Upper lobe of left lung (tissue), 6 donors: ENCODE measurements around the gene THEMIS. TPM values are rescaled to one million over a fixed set of nuclear protein-coding genes. Genes with fewer than 3 reads are reported as not detected.

ENCODE experiments used
- ATAC-seq, 2 donors: fragments of 200-7000 bp; cut with Tn5 transposase; one replicate each; pipeline ENCODE4 v1.9.1; 2022; ENCODE audit warnings: mild to moderate bottlenecking in 2 of 2, moderate library complexity in 2 of 2; ENCODE audit not compliant: low FRiP score in 2 of 2
- DNase-seq, 2 donors: peaks; one replicate each; pipeline ENCODE4 v3.0.0-alpha.2; 2019 to 2020
- H3K27ac ChIP-seq, 4 donors: fragments of 200-600 bp; sonication (generic); one replicate each; pipeline ENCODE4 v1.5.1; 2016 to 2019
- H3K27me3 ChIP-seq, 4 donors: fragments of 200-600 bp; sonication (generic); one replicate each; pipeline ENCODE4 v1.5.1; 2017 to 2019
- H3K36me3 ChIP-seq, 4 donors: fragments of 200-600 bp; sonication (generic); one replicate each; pipeline ENCODE4 v1.5.1; 2016 to 2019
- H3K4me1 ChIP-seq, 4 donors: fragments of 200-600 bp; sonication (generic); one replicate each; pipeline ENCODE4 v1.5.1; 2018 to 2019
- H3K4me3 ChIP-seq, 4 donors: fragments of 200-600 bp; sonication (generic); one replicate each; pipeline ENCODE4 v1.5.1; 2017 to 2019; ENCODE audit warnings: mild to moderate bottlenecking in 2 of 4, moderate library complexity in 1 of 4
- H3K9me3 ChIP-seq, 4 donors: fragments of 200-600 bp; sonication (generic); one replicate each; pipeline ENCODE4 v1.5.1; 2018 to 2019
- CTCF ChIP-seq, 6 experiments: fragments of 450-650 bp in 4 of 6; fragments of 200-600 bp in 2 of 6; sonication (generic) in 2 of 6; IDR thresholded peaks; one replicate each; pipeline ENCODE4 v1.5.1; 2016 to 2019; ENCODE audit warnings: antibody characterized with exemption in 6 of 6
- EP300 ChIP-seq, 4 donors: sonication (generic); formaldehyde crosslinking; IDR thresholded peaks; one replicate each; pipeline ENCODE4 v1.5.1; 2017; ENCODE audit warnings: antibody characterized with exemption in 4 of 4, control low read depth in 2 of 4
- POLR2A ChIP-seq, 4 donors: fragments of 450-650 bp; IDR thresholded peaks; one replicate each; pipeline ENCODE4 v1.5.1; 2016 to 2017; ENCODE audit warnings: antibody characterized with exemption in 4 of 4, mild to moderate bottlenecking in 2 of 4
- POLR2AphosphoS5 ChIP-seq, 2 donors: sonication (generic); formaldehyde crosslinking; IDR thresholded peaks; one replicate each; pipeline ENCODE4 v1.5.1; 2017; ENCODE audit warnings: antibody characterized with exemption in 2 of 2
- WGBS, 2 donors: methylation state at CpG; one replicate each; pipeline ENCODE4 v1.1.5; 2017 to 2018; 5-methylcytosine and 5-hydroxymethylcytosine counted together
- total RNA-seq, 6 donors: library from RNA; depleted of rRNA in 4 of 6; stranded (reverse); fragments of >200 nt in 4 of 6; gene quantifications; one replicate each; pipeline versions ENCODE4 v1.1.0 to v1.2.1, GENCODE V29; 2016 to 2021
- donor health status: DM: no; HTN: no; CAD: no; lungs with moderate emphysema.
- donor health status: DM: no; HTN: yes; CAD: no; lungs with severe emphysema.

The THEMIS gene
- total RNA-seq, 6 donors from 2014 or later = 1.5 to 7.8 (median 2.2) TPM

DNA sequence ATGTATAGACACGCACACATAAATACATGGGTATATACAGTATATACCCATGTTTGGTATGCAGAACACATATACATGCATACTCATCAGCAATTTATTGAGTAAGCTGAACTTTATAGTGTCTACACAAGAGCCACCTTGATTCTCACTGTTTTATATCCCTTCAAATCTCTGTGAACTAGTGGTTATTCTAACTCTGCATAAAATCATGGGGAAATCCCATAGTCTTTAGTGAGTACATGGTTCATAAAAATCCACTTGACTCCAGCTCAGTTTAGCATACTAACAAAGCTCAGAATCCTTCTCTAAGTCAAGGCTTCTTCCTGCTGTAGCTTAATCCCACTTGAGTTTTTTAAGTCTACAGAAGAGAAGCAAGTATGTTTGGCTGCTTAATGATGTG is 104.1 kb downstream of the THEMIS start:
- 89 to 92% methylated on average over 1 of the region's 1 CpG for WGBS, 2 donors
- DNase-seq = no peak
- Histone ChIP-seq H3K4me1 (no peaks in the 10 kb centered on the region), H3K27ac (no peak overlapping the region), H3K9me3 (no peaks in the 10 kb centered on the region), H3K36me3 (no peaks in the 10 kb centered on the region), H3K4me3 (no peak overlapping the region), H3K27me3 (no peaks in the 10 kb centered on the region)
- TF ChIP-seq POLR2A (IDR thresholded peaks at IDR 0.05) (no peak), EP300 (IDR thresholded peaks at IDR 0.05) (no peak), POLR2AphosphoS5 (IDR thresholded peaks at IDR 0.05) (no peak), CTCF (IDR thresholded peaks at IDR 0.05) (no peak)
- ATAC-seq = no peak

DNA sequence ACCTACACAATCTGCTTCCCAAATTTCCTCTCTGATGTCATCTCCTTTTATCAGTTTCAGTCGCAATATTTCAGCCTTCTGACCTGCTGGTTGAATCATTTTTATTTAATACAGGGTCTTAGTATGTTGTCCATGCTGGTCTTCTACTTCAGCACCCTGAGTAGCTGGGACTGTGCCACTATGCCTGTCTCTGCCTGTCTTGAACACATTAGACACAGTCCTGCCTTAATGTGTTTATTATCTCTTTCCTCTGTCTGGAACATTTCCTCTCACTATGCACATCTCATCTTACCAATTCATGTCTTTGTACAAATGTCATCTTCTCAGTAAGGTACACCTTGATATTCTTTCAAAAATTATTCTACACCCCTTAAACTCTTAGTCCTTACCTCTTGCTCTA is 106.5 kb downstream of the THEMIS start:
- no peak for ATAC-seq
- H3K4me1 ChIP-seq = no peaks in the 10 kb centered on the region

GRCh38 chr6:127793396-127793795 is 107.5 kb downstream of the THEMIS start:
- H3K27me3 ChIP-seq = no peaks in the 10 kb centered on the region
- H3K27ac ChIP-seq = no peak overlapping the region
- no peaks in the 10 kb centered on the region for H3K36me3 ChIP-seq
- no peaks in the 10 kb centered on the region for H3K4me1 ChIP-seq
- H3K4me3 ChIP-seq = no peak overlapping the region
- no peak for DNase-seq
- TF ChIP-seq CTCF (IDR thresholded peaks at IDR 0.05) = no peak
- no peak for TF ChIP-seq POLR2AphosphoS5 (IDR thresholded peaks at IDR 0.05)
- no peak for TF ChIP-seq POLR2A (IDR thresholded peaks at IDR 0.05)
- TF ChIP-seq EP300 (IDR thresholded peaks at IDR 0.05) = no peak
- 88 to 89% methylated on average over 1 of the region's 1 CpG for WGBS, 2 donors
- no peaks in the 10 kb centered on the region for H3K9me3 ChIP-seq
- no peak for ATAC-seq

More for the DNA sequence above, 106.5 kb downstream of the THEMIS start:
- Histone ChIP-seq H3K4me3 (no peak overlapping the region), H3K9me3 (no peaks in the 10 kb centered on the region), H3K27ac (no peak overlapping the region), H3K27me3 (no peaks in the 10 kb centered on the region), H3K36me3 (no peaks in the 10 kb centered on the region)
- no peak for TF ChIP-seq EP300 (IDR thresholded peaks at IDR 0.05)
- TF ChIP-seq POLR2A (IDR thresholded peaks at IDR 0.05) = no peak
- TF ChIP-seq CTCF (IDR thresholded peaks at IDR 0.05) = no peak
- no peak for TF ChIP-seq POLR2AphosphoS5 (IDR thresholded peaks at IDR 0.05)
- WGBS, 2 donors = 62 to 65% methylated on average over 1 of the region's 1 CpG
- no peak for DNase-seq

GRCh38 chr6:127792616-127793015 is 108.2 kb downstream of the THEMIS start:
- no peaks in the 10 kb centered on the region for H3K27me3 ChIP-seq
- no peak overlapping the region for H3K4me3 ChIP-seq
- ATAC-seq (no peak), DNase-seq (no peak)
- no peak overlapping the region for H3K27ac ChIP-seq
- TF ChIP-seq POLR2A (IDR thresholded peaks at IDR 0.05) (no peak), EP300 (IDR thresholded peaks at IDR 0.05) (no peak), POLR2AphosphoS5 (IDR thresholded peaks at IDR 0.05) (no peak), CTCF (IDR thresholded peaks at IDR 0.05) (no peak)
- WGBS, 2 donors = 57 to 60% methylated on average over 1 of the region's 1 CpG
- no peaks in the 10 kb centered on the region for H3K4me1 ChIP-seq
- H3K36me3 ChIP-seq = no peaks in the 10 kb centered on the region
- H3K9me3 ChIP-seq = no peaks in the 10 kb centered on the region

- no peak for TF ChIP-seq EP300 (IDR thresholded peaks at IDR 0.05)
- no peak for TF ChIP-seq POLR2AphosphoS5 (IDR thresholded peaks at IDR 0.05)
- no peaks in the 10 kb centered on the region for H3K9me3 ChIP-seq
- ATAC-seq = peak in 1 of 2 donors; percentile 61
- H3K36me3 ChIP-seq = no peaks in the 10 kb centered on the region
- WGBS, 2 donors = 88 to 92% methylated on average over 7 to 10 of the region's 11 CpGs
- no peaks in the 10 kb centered on the region for H3K4me1 ChIP-seq
- no peaks in the 10 kb centered on the region for H3K27me3 ChIP-seq
- no peak overlapping the region for H3K27ac ChIP-seq
- no peak overlapping the region for H3K4me3 ChIP-seq
- DNase-seq = peak in 1 of 2 donors; percentile 31
Observed at GRCh38 chr6:127791779-127792528, 108.9 kb downstream of the THEMIS start.
